A549 (cell line): ENCODE data around the gene LMO7. TPM values are rescaled to one million over a fixed set of nuclear protein-coding genes. Genes with fewer than 3 reads are reported as not detected.

ENCODE experiments used
- ATAC-seq, 2 experiments: fragments of 200-7000 bp in 1 of 2; fragments of >200 bp in 1 of 2; cut with Nextera tagmentation in 1 of 2; cut with Tn5 transposase in 1 of 2; 3 replicates each; pipeline versions ENCODE4 v1.8.0 to v1.9.1; 2018 to 2020; ENCODE audit warnings: mild to moderate bottlenecking in 1 of 2, moderate library complexity in 1 of 2
- CTCF ChIA-PET: fragments of 300-600 bp; sonication (Branson Sonifier 250); formaldehyde crosslinking; extraction: SDS; loops from one replicate; lab custom pipeline; 2021; ENCODE audit warnings: antibody characterized with exemption, inconsistent platforms; lab: Yijun Ruan, JAX
- POLR2A ChIA-PET: fragments of 350-600 bp; formaldehyde crosslinking; extraction: SDS; loops from one replicate; lab custom pipeline; 2021; ENCODE audit warnings: antibody characterized with exemption, inconsistent platforms; lab: Yijun Ruan, JAX
- DNase-seq, 2 experiments: peaks; one replicate each; pipeline versions ENCODE4 v3.0.0 to v3.0.0-alpha.2; 2011 to 2016; ENCODE audit warnings: low read depth in 1 of 2, low spot score in 1 of 2
- FAIRE-seq: peaks from 2 replicates; lab custom pipeline; 2011; peaks lifted over from hg19 to GRCh38; lab: Jason Lieb, UNC
- H3K27ac ChIP-seq, 2 experiments: fragments of >200 bp; sonication (Bioruptor Twin); formaldehyde crosslinking; 3 replicates each; pipeline ENCODE4 v1.5.1; 2016 to 2017
- H3K4me1 ChIP-seq: fragments of >200 bp; sonication (Bioruptor Twin); formaldehyde crosslinking; 3 replicates; pipeline ENCODE4 v1.6.1; 2016
- H3K4me2 ChIP-seq: fragments of >200 bp; sonication (Bioruptor Twin); formaldehyde crosslinking; 3 replicates; pipeline ENCODE4 v1.6.1; 2016
- H3K4me3 ChIP-seq: fragments of >200 bp; sonication (Bioruptor Twin); formaldehyde crosslinking; 3 replicates; pipeline ENCODE4 v1.5.1; 2016
- H3K9me3 ChIP-seq: fragments of >200 bp; sonication (Bioruptor Twin); formaldehyde crosslinking; 3 replicates; pipeline ENCODE4 v1.6.1; 2016
- ATOH8 ChIP-seq: fragments of 250-450 bp; sonication (Bioruptor Pico); IDR thresholded peaks from 2 replicates; pipeline ENCODE4 v1.5.0; 2020; ENCODE audit warnings: low read depth, mild to moderate bottlenecking, moderate library complexity
- CBX2 ChIP-seq: fragments of 200-600 bp; sonication (generic); IDR thresholded peaks from 2 replicates; pipeline ENCODE4 v1.6.1; 2016; ENCODE audit warnings: low read depth, mild to moderate bottlenecking, borderline replicate concordance
- CEBPB ChIP-seq, 2 experiments: fragments of >200 bp in 1 of 2; sonication (Bioruptor Twin) in 1 of 2; formaldehyde crosslinking in 1 of 2; IDR thresholded peaks; 2 replicates each; pipeline ENCODE4 v1.6.1; 2012 to 2016
- CHD4 ChIP-seq: fragments of 200-600 bp; sonication (generic); IDR thresholded peaks from 2 replicates; pipeline ENCODE4 v1.6.1; 2016; ENCODE audit warnings: antibody characterized with exemption, mild to moderate bottlenecking, borderline replicate concordance
- CTCF ChIP-seq: fragments of >200 bp; sonication (Bioruptor Twin); formaldehyde crosslinking; IDR thresholded peaks from 3 replicates; pipeline ENCODE4 v1.5.1; 2016
- EP300 ChIP-seq, 2 experiments: fragments of >200 bp; sonication (Bioruptor Twin); formaldehyde crosslinking; IDR thresholded peaks; 2 replicates in 1 of 2; 3 replicates in 1 of 2; pipeline ENCODE4 v1.6.1; 2016 to 2017
- ESRRA ChIP-seq: fragments of 150-350 bp; IDR thresholded peaks from 2 replicates; pipeline ENCODE4 v1.6.1; 2014; ENCODE audit warnings: mild to moderate bottlenecking, low read length, borderline replicate concordance
- FOSB ChIP-seq: fragments of 250-450 bp; sonication (Bioruptor Pico); IDR thresholded peaks from 2 replicates; pipeline ENCODE4 v1.5.0; 2020; ENCODE audit warnings: mild to moderate bottlenecking, moderate library complexity
- FOSL2 ChIP-seq, 2 experiments: fragments of 450-650 bp in 1 of 2; fragments of >200 bp in 1 of 2; sonication (Bioruptor Twin) in 1 of 2; formaldehyde crosslinking; IDR thresholded peaks; 2 replicates each; pipeline versions ENCODE4 v1.5.0 to v1.6.1; 2016 to 2020; ENCODE audit warnings: mild to moderate bottlenecking in 1 of 2, moderate library complexity in 1 of 2
- FOXS1 ChIP-seq: fragments of 250-450 bp; sonication (Bioruptor Pico); IDR thresholded peaks from 2 replicates; pipeline ENCODE4 v1.5.0; 2020; ENCODE audit warnings: mild to moderate bottlenecking, moderate library complexity
- HEYL ChIP-seq: fragments of 250-450 bp; sonication (Bioruptor Pico); IDR thresholded peaks from 2 replicates; pipeline ENCODE4 v1.8.0; 2021; ENCODE audit warnings: mild to moderate bottlenecking, moderate library complexity
- HMGXB4 ChIP-seq: fragments of 250-450 bp; sonication (Bioruptor Pico); IDR thresholded peaks from 2 replicates; pipeline ENCODE4 v1.5.0; 2021; ENCODE audit warnings: mild to moderate bottlenecking, moderate library complexity, borderline replicate concordance
- HOXB13 ChIP-seq: fragments of 250-450 bp; sonication (Bioruptor Pico); IDR thresholded peaks from 2 replicates; pipeline ENCODE4 v1.5.0; 2020; ENCODE audit warnings: low read depth, mild to moderate bottlenecking, moderate library complexity
- JUN ChIP-seq, 2 experiments: fragments of >200 bp; sonication (Bioruptor Twin); formaldehyde crosslinking; IDR thresholded peaks; 2 replicates in 1 of 2; 3 replicates in 1 of 2; pipeline ENCODE4 v1.6.1; 2016 to 2017
- KDM1A ChIP-seq: fragments of 200-600 bp; sonication (generic); IDR thresholded peaks from 2 replicates; pipeline ENCODE4 v1.6.1; 2016; ENCODE audit warnings: low read depth, mild to moderate bottlenecking
- MAFK ChIP-seq: fragments of 450-650 bp; IDR thresholded peaks from 2 replicates; pipeline ENCODE4 v1.6.1; 2014; ENCODE audit not compliant: partially characterized antibody
- MAX ChIP-seq: IDR thresholded peaks from 2 replicates; pipeline ENCODE4 v1.6.1; 2012
- MAZ ChIP-seq: fragments of 150-350 bp; IDR thresholded peaks from 2 replicates; pipeline ENCODE4 v1.6.1; 2014; ENCODE audit warnings: antibody characterized with exemption, low read depth, low read length, borderline replicate concordance
- MYC ChIP-seq: IDR thresholded peaks from 2 replicates; pipeline ENCODE4 v1.6.1; 2012; ENCODE audit warnings: mild to moderate bottlenecking, inconsistent platforms, low read length, improper control_type of control experiment, borderline replicate concordance
- NR3C1 ChIP-seq: fragments of >200 bp; sonication (Bioruptor Twin); formaldehyde crosslinking; IDR thresholded peaks from 3 replicates; pipeline ENCODE4 v1.6.1; 2017
- PHF8 ChIP-seq: fragments of 200-600 bp; sonication (generic); IDR thresholded peaks from 2 replicates; pipeline ENCODE4 v1.6.1; 2016; ENCODE audit warnings: low read depth, mild to moderate bottlenecking, antibody characterized with exemption, moderate library complexity, borderline replicate concordance
- POLR2AphosphoS2 ChIP-seq: conservative IDR thresholded peaks from 2 replicates; pipeline ENCODE4 v1.6.1; 2012; ENCODE audit warnings: low read length, improper control_type of control experiment, inconsistent platforms
- RARB ChIP-seq: fragments of 250-450 bp; sonication (Bioruptor Pico); IDR thresholded peaks from 2 replicates; pipeline ENCODE4 v1.8.0; 2021; ENCODE audit warnings: mild to moderate bottlenecking, moderate library complexity
- RCOR1 ChIP-seq: fragments of 150-350 bp; IDR thresholded peaks from 2 replicates; pipeline ENCODE4 v1.6.1; 2014; ENCODE audit warnings: antibody characterized with exemption, low read length, low read depth
- RFX5 ChIP-seq: fragments of 450-650 bp; IDR thresholded peaks from 2 replicates; pipeline ENCODE4 v1.7.1; 2014; ENCODE audit warnings: antibody characterized with exemption, mild to moderate bottlenecking, moderate library complexity
- SREBF2 ChIP-seq: fragments of 450-650 bp; IDR thresholded peaks from 2 replicates; pipeline ENCODE4 v1.6.1; 2014; ENCODE audit warnings: mild to moderate bottlenecking, moderate library complexity
- TFCP2L1 ChIP-seq: fragments of 250-450 bp; sonication (Bioruptor Pico); IDR thresholded peaks from 2 replicates; pipeline ENCODE4 v1.5.0; 2021; ENCODE audit warnings: mild to moderate bottlenecking
- TP53 ChIP-seq: fragments of 250-450 bp; sonication (Bioruptor Pico); IDR thresholded peaks from 2 replicates; pipeline ENCODE4 v1.5.0; 2021; ENCODE audit warnings: mild to moderate bottlenecking, moderate library complexity
- ZSCAN20 ChIP-seq: fragments of 250-450 bp; sonication (Bioruptor Pico); IDR thresholded peaks from 2 replicates; pipeline ENCODE4 v1.8.0; 2022; ENCODE audit warnings: mild to moderate bottlenecking, moderate library complexity
- WGBS: methylation state at CpG from one replicate; pipeline ENCODE4 v1.1.6; 2017; ENCODE audit errors: missing lambda C conversion rate; 5-methylcytosine and 5-hydroxymethylcytosine counted together
- polyA plus RNA-seq, 4 experiments: library from polyadenylated mRNA; depleted of rRNA in 3 of 4; stranded (reverse); fragments of >200 nt; fragmentation: RNase III in 1 of 4; extraction: RNeasy Plus Mini Kit Qiagen cat#74134 plus additional on column Dnase treatment in 1 of 4; gene quantifications; 2 replicates in 3 of 4; 3 replicates in 1 of 4; pipeline ENCODE4 v1.2.3, GENCODE V29; 2011 to 2017
- TF ChIP-seq, protein P1 (sequence below): IDR thresholded peaks from 2 replicates; pipeline ENCODE4 v1.6.1; 2012; ENCODE audit warnings: low read depth, borderline replicate concordance
- TF ChIP-seq, protein P2 (sequence below): fragments of 150-350 bp; IDR thresholded peaks from 2 replicates; pipeline ENCODE4 v1.6.1; 2014; ENCODE audit warnings: low read depth, mild to moderate bottlenecking, low read length

The LMO7 gene
- polyA plus RNA-seq, 2 of the 4 experiments (the other 2 are of a cell fraction): 23.4 to 33.2 TPM

- WGBS: 88% methylated on average over 2 of the region's 2 CpGs
- Histone ChIP-seq H3K4me1 (no peaks in the 10 kb centered on the region), H3K4me2 (no peak overlapping the region), H3K4me3 (no peak overlapping the region), H3K9me3 (no peaks in the 10 kb centered on the region), H3K27ac (no peak overlapping the region)
- no peak for TF ChIP-seq RARB
- no peak for TF ChIP-seq HEYL (CRISPR knock-in tag)
- no peak for TF ChIP-seq POLR2AphosphoS2
- no peak for TF ChIP-seq SREBF2
- TF ChIP-seq MAZ: no peak
- no peak for TF ChIP-seq KDM1A
- TF ChIP-seq CTCF: no peak
- no peak for TF ChIP-seq MYC
- no peak for TF ChIP-seq MAFK
- no peak for TF ChIP-seq JUN (IDR thresholded peaks at IDR 0.05)
- no peak for TF ChIP-seq ESRRA
- TF ChIP-seq CBX2: no peak
- TF ChIP-seq TP53: no peak
- TF ChIP-seq, protein P1, sequence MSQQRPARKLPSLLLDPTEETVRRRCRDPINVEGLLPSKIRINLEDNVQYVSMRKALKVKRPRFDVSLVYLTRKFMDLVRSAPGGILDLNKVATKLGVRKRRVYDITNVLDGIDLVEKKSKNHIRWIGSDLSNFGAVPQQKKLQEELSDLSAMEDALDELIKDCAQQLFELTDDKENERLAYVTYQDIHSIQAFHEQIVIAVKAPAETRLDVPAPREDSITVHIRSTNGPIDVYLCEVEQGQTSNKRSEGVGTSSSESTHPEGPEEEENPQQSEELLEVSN: no peak
- no peak for TF ChIP-seq TFCP2L1 (CRISPR knock-in tag)
- no peak for TF ChIP-seq EP300 (IDR thresholded peaks at IDR 0.05)
- no peak for TF ChIP-seq RCOR1
- no peak for TF ChIP-seq MAX
- no peak for TF ChIP-seq RFX5
- FAIRE-seq (no peak), ATAC-seq (no peak), DNase-seq (no peak)
- ChIA-PET CTCF (no interaction called here), POLR2A (no interaction called here)
These were observed 14.9 kb downstream of the LMO7 start for GRCh38 chr13:75651013-75651412.

DNA sequence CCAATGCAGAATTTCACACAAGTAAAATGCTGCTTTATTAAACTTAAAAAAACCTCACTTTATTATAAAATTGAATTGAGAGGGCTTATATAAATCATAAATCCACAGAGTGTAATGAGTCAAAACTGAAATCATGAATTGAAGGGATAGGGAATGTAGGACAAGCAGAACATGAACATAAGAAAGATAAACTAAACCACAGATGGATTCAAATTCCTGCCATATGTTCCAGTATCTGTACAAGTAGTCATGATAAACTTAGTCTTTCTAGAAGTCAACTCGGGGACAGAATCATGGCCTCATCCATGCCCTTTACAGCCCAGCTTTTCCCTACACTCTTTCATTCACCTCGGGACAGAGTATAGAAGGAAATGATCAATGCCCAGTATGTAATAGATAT lies 16.6 kb downstream of the LMO7 start:
- no peak for FAIRE-seq
- no peak for ATAC-seq
- no peak overlapping the region for H3K4me3 ChIP-seq
- 66% methylated on average over 2 of the region's 2 CpGs for WGBS
- H3K9me3 ChIP-seq: no peaks in the 10 kb centered on the region
- no peak overlapping the region for H3K4me2 ChIP-seq
- TF ChIP-seq MAZ (no peak), MYC (no peak), HOXB13 (CRISPR knock-in tag) (no peak), FOSL2 (IDR thresholded peaks at IDR 0.05) (no peak), FOSL2 (CRISPR knock-in tag; IDR thresholded peaks at IDR 0.05) (no peak), TP53 (no peak), POLR2AphosphoS2 (no peak), CHD4 (no peak), PHF8 (no peak), KDM1A (no peak), RARB (no peak), FOSB (CRISPR knock-in tag) (no peak), NR3C1 (no peak), RCOR1 (no peak), ATOH8 (CRISPR knock-in tag) (no peak), ZSCAN20 (CRISPR knock-in tag) (no peak), CEBPB (IDR thresholded peaks at IDR 0.05) (no peak), FOXS1 (CRISPR knock-in tag) (no peak), HMGXB4 (CRISPR knock-in tag) (no peak)
- TF ChIP-seq, protein P2, sequence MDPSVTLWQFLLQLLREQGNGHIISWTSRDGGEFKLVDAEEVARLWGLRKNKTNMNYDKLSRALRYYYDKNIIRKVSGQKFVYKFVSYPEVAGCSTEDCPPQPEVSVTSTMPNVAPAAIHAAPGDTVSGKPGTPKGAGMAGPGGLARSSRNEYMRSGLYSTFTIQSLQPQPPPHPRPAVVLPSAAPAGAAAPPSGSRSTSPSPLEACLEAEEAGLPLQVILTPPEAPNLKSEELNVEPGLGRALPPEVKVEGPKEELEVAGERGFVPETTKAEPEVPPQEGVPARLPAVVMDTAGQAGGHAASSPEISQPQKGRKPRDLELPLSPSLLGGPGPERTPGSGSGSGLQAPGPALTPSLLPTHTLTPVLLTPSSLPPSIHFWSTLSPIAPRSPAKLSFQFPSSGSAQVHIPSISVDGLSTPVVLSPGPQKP: no peak
- TF ChIP-seq, protein P1: no peak
- ChIA-PET CTCF (no interaction called here), POLR2A (no interaction called here)
- no peak overlapping the region for H3K27ac ChIP-seq
- DNase-seq: no peak
- H3K4me1 ChIP-seq: no peaks in the 10 kb centered on the region
